ENCODE data around the gene MPZL1. TPM values are rescaled to one million over a fixed set of nuclear protein-coding genes. Genes with fewer than 3 reads are reported as not detected.

MPZL1 gene
- total RNA-seq, 1 donor from 2014 or later, result 36.7 TPM

DNA sequence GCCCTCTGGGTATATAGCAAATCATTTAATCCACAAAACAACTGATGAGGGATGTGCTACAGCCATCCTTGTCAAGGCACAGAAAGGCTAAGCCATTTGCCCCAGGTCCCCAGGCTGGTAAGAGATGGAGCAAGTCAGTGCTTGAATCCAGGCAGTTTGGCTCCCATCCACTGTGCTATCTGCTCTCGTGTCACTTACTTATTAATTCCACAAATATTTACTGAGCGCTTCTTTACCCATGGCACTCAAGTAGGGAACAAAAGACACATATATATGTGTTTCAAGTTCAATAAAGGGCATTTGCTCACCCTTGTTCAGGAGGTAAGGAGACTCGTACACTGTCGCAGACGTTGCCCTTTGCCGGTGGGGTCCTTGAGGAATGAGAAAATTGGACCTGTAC lies 38.6 kb upstream of the MPZL1 start:
- H3K36me3 Mint-ChIP-seq (ENCODE audit: low read depth), result peaks cover 52% of the 10 kb centered on the region
- H3K4me3 Mint-ChIP-seq (ENCODE audit: low read depth), result no peak overlapping the region
- peaks cover 8% of the 10 kb centered on the region for H3K4me1 Mint-ChIP-seq (ENCODE audit: low read depth)
- H3K9me3 Mint-ChIP-seq, result no peaks in the 10 kb centered on the region
- H3K27ac Mint-ChIP-seq, result peak overlapping the region; percentile 33
- intact Hi-C loops (cut with micrococcal nuclease), result no loop called here
- no peaks in the 10 kb centered on the region for H3K27me3 Mint-ChIP-seq (ENCODE audit: low read depth)
- no peak for DNase-seq (ENCODE audit: low spot score)

DNA sequence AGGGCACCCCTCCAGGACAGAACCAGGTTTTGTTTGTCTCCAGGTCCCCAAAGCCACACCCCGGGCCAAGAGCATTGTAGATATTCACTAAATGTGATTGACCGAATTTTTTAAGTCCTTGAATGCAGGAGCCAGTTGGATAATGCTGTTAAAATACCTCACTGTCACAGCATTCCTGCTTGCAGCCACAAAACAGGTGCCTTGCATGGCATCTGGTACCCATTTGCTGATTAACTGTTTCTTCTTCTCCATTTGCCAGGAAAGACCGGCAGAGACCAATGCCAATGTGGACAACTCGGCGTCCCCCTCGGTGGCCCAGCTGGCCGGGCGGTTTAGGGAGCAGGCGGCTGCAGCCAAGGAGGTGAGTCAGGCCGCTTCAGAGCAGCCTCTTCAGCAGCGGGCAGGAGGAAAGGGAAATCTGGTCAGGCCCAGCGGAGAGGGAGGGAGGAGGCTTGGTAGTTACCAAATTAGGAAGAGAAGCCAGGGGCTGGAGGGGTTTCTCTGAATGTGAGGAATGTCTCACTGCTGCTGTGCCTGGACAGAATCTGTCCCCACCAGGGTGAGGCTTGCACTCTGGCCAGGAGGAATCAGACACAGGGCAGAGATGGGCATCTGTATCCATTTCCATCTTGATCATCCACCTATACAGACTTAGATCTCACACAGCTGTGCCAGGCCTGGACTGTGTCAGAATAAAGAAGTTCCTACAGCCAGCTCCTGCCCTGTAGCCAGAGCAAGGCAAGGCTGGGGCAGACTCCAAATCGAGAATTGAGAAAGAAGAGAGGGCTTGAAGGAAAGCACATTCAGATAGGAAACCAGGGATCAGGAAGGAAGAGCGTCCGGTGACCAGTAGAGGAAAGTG lies 37.9 kb upstream of the MPZL1 start:
- Mint-ChIP-seq H3K36me3 (ENCODE audit: low read depth) (peaks cover 58% of the 10 kb centered on the region), H3K4me3 (ENCODE audit: low read depth) (no peak overlapping the region), H3K4me1 (ENCODE audit: low read depth) (peaks cover 15% of the 10 kb centered on the region), H3K9me3 (no peaks in the 10 kb centered on the region), H3K27ac (peak overlapping the region; percentile 63), H3K27me3 (ENCODE audit: low read depth) (no peaks in the 10 kb centered on the region)
- no peak for DNase-seq (ENCODE audit: low spot score)
- intact Hi-C loops (cut with micrococcal nuclease), result no loop called here

- no peak for DNase-seq (ENCODE audit: low spot score)
- peak overlapping the region; percentile 58 for H3K27ac Mint-ChIP-seq
- no peaks in the 10 kb centered on the region for H3K9me3 Mint-ChIP-seq
- intact Hi-C loops (cut with micrococcal nuclease), result loop anchor here (5.0 kb wide), 1 partner anchor 194 kb away; no protein-coding TSS in a partner anchor
- no peaks in the 10 kb centered on the region for H3K27me3 Mint-ChIP-seq (ENCODE audit: low read depth)
- H3K4me3 Mint-ChIP-seq (ENCODE audit: low read depth), result no peak overlapping the region
- peaks cover 73% of the 10 kb centered on the region for H3K36me3 Mint-ChIP-seq (ENCODE audit: low read depth)
- peaks cover 31% of the 10 kb centered on the region for H3K4me1 Mint-ChIP-seq (ENCODE audit: low read depth)
Measured at GRCh38 chr1:167685844-167686243, 35.9 kb upstream of the MPZL1 start.

- H3K27me3 Mint-ChIP-seq (ENCODE audit: low read depth), result no peaks in the 10 kb centered on the region
- no peaks in the 10 kb centered on the region for H3K9me3 Mint-ChIP-seq
- H3K4me3 Mint-ChIP-seq (ENCODE audit: low read depth), result no peak overlapping the region
- peak; percentile 59 for DNase-seq (ENCODE audit: low spot score)
- H3K36me3 Mint-ChIP-seq (ENCODE audit: low read depth), result peaks cover 82% of the 10 kb centered on the region
- H3K27ac Mint-ChIP-seq, result peak overlapping the region; percentile 85
- intact Hi-C loops (cut with micrococcal nuclease), result loop anchor here (1.0 to 5.0 kb wide), 5 partner anchors 51 to 196 kb away; no protein-coding TSS in a partner anchor
- peaks cover 31% of the 10 kb centered on the region for H3K4me1 Mint-ChIP-seq (ENCODE audit: low read depth)
Measured at GRCh38 chr1:167687919-167688519, 33.8 kb upstream of the MPZL1 start.

GRCh38 chr1:167689567-167689920 lies 32.2 kb upstream of the MPZL1 start:
- Mint-ChIP-seq H3K27ac (peak overlapping the region; percentile 85), H3K4me1 (ENCODE audit: low read depth) (peaks cover 31% of the 10 kb centered on the region), H3K36me3 (ENCODE audit: low read depth) (peaks cover 84% of the 10 kb centered on the region), H3K27me3 (ENCODE audit: low read depth) (no peaks in the 10 kb centered on the region), H3K9me3 (no peaks in the 10 kb centered on the region), H3K4me3 (ENCODE audit: low read depth) (no peak overlapping the region)
- intact Hi-C loops (cut with micrococcal nuclease), result loop anchor here (2.0 to 5.0 kb wide), 3 partner anchors 53 to 197 kb away; no protein-coding TSS in a partner anchor
- DNase-seq (ENCODE audit: low spot score), result no peak

- H3K9me3 Mint-ChIP-seq, result no peaks in the 10 kb centered on the region
- no peak for DNase-seq (ENCODE audit: low spot score)
- intact Hi-C loops (cut with micrococcal nuclease), result no loop called here
- peak overlapping the region; percentile 85 for H3K27ac Mint-ChIP-seq
- H3K36me3 Mint-ChIP-seq (ENCODE audit: low read depth), result peaks cover 84% of the 10 kb centered on the region
- H3K4me1 Mint-ChIP-seq (ENCODE audit: low read depth), result peaks cover 31% of the 10 kb centered on the region
- H3K4me3 Mint-ChIP-seq (ENCODE audit: low read depth), result no peak overlapping the region
- no peaks in the 10 kb centered on the region for H3K27me3 Mint-ChIP-seq (ENCODE audit: low read depth)
Measured at GRCh38 chr1:167690053-167690452, 31.7 kb upstream of the MPZL1 start.

- H3K4me3 Mint-ChIP-seq (ENCODE audit: low read depth), result no peak overlapping the region
- no peaks in the 10 kb centered on the region for H3K9me3 Mint-ChIP-seq
- intact Hi-C loops (cut with micrococcal nuclease), result no loop called here
- no peaks in the 10 kb centered on the region for H3K27me3 Mint-ChIP-seq (ENCODE audit: low read depth)
- peaks cover 88% of the 10 kb centered on the region for H3K36me3 Mint-ChIP-seq (ENCODE audit: low read depth)
- no peak for DNase-seq (ENCODE audit: low spot score)
- H3K27ac Mint-ChIP-seq, result peak overlapping the region; percentile 38
- peaks cover 19% of the 10 kb centered on the region for H3K4me1 Mint-ChIP-seq (ENCODE audit: low read depth)
Measured at GRCh38 chr1:167693425-167694045, 28.2 kb upstream of the MPZL1 start.

- H3K4me3 Mint-ChIP-seq (ENCODE audit: low read depth), result no peak overlapping the region
- DNase-seq (ENCODE audit: low spot score), result no peak
- peaks cover 12% of the 10 kb centered on the region for H3K4me1 Mint-ChIP-seq (ENCODE audit: low read depth)
- H3K36me3 Mint-ChIP-seq (ENCODE audit: low read depth), result peaks cover 88% of the 10 kb centered on the region
- intact Hi-C loops (cut with micrococcal nuclease), result no loop called here
- H3K9me3 Mint-ChIP-seq, result no peaks in the 10 kb centered on the region
- no peaks in the 10 kb centered on the region for H3K27me3 Mint-ChIP-seq (ENCODE audit: low read depth)
- peak overlapping the region; percentile 26 for H3K27ac Mint-ChIP-seq
Measured at GRCh38 chr1:167694691-167695090, 27.1 kb upstream of the MPZL1 start.

DNA sequence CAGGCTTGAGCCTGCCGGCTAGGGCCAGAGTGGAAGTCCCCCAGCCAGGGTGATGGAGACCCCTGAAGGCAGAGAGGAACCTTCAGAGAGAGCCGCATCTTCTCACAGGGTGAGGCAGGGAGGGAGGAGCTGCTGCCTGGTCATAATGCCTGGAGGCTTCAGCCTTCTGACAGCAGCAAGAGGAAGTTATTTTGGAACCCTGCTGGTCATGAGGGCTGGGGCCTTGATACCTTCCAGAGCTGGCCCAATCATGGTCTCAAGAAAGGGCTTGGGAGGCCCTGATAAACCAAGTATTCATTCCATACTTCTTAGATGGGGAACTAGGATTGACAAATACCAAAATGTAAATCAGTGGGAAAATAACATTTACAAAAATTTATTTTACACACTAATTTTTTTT lies 26.6 kb upstream of the MPZL1 start:
- no peaks in the 10 kb centered on the region for H3K9me3 Mint-ChIP-seq
- peaks cover 10% of the 10 kb centered on the region for H3K4me1 Mint-ChIP-seq (ENCODE audit: low read depth)
- H3K27ac Mint-ChIP-seq, result peak overlapping the region; percentile 26
- intact Hi-C loops (cut with micrococcal nuclease), result no loop called here
- H3K36me3 Mint-ChIP-seq (ENCODE audit: low read depth), result peaks cover 88% of the 10 kb centered on the region
- no peaks in the 10 kb centered on the region for H3K27me3 Mint-ChIP-seq (ENCODE audit: low read depth)
- no peak for DNase-seq (ENCODE audit: low spot score)
- no peak overlapping the region for H3K4me3 Mint-ChIP-seq (ENCODE audit: low read depth)

- DNase-seq (ENCODE audit: low spot score), result no peak
- no peaks in the 10 kb centered on the region for H3K27me3 Mint-ChIP-seq (ENCODE audit: low read depth)
- peaks cover 5% of the 10 kb centered on the region for H3K4me1 Mint-ChIP-seq (ENCODE audit: low read depth)
- intact Hi-C loops (cut with micrococcal nuclease), result no loop called here
- H3K36me3 Mint-ChIP-seq (ENCODE audit: low read depth), result peaks cover 81% of the 10 kb centered on the region
- no peak overlapping the region for H3K4me3 Mint-ChIP-seq (ENCODE audit: low read depth)
- H3K27ac Mint-ChIP-seq, result no peak overlapping the region
- no peaks in the 10 kb centered on the region for H3K9me3 Mint-ChIP-seq
Measured at GRCh38 chr1:167695756-167696561, 25.8 kb upstream of the MPZL1 start.

GRCh38 chr1:167697667-167698141 lies 24.1 kb upstream of the MPZL1 start:
- intact Hi-C loops (cut with micrococcal nuclease), result no loop called here
- Mint-ChIP-seq H3K36me3 (ENCODE audit: low read depth) (peaks cover 76% of the 10 kb centered on the region), H3K27me3 (ENCODE audit: low read depth) (no peaks in the 10 kb centered on the region), H3K4me3 (ENCODE audit: low read depth) (no peak overlapping the region), H3K9me3 (no peaks in the 10 kb centered on the region), H3K27ac (no peak overlapping the region), H3K4me1 (ENCODE audit: low read depth) (peaks cover 5% of the 10 kb centered on the region)
- DNase-seq (ENCODE audit: low spot score), result no peak

DNA sequence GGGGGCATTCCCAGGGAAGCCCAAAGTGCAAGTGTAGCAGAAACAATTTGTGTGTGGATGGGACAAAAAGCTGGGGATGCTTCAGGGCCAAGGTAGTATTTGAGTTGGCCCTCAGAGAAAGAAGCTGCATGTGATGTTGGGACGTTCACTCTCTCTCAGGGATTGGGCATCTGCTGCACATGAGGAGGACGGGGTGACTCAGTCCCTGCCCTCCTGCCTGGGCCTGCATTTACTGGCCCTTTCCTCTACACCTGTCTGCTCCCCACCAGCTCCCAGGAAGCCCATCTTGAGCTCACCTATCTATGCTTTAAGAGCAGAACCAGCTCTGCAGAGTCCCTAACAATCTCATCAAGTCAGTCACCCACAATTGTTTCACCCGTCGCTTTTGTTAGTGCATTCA lies 23.5 kb upstream of the MPZL1 start:
- H3K9me3 Mint-ChIP-seq, result no peaks in the 10 kb centered on the region
- no peak overlapping the region for H3K4me3 Mint-ChIP-seq (ENCODE audit: low read depth)
- DNase-seq (ENCODE audit: low spot score), result no peak
- peaks cover 5% of the 10 kb centered on the region for H3K4me1 Mint-ChIP-seq (ENCODE audit: low read depth)
- peaks cover 76% of the 10 kb centered on the region for H3K36me3 Mint-ChIP-seq (ENCODE audit: low read depth)
- H3K27ac Mint-ChIP-seq, result no peak overlapping the region
- no peaks in the 10 kb centered on the region for H3K27me3 Mint-ChIP-seq (ENCODE audit: low read depth)
- intact Hi-C loops (cut with micrococcal nuclease), result no loop called here

All from activated T-helper 2 cell treated with anti-CD3 and anti-CD28 coated beads, Interferon-gamma antibody, Interleukin-2, Interleukin-4, amounts not matched to agents 10 μg/mL and 5 μg/mL and 100 μg/mL, durations not matched to agents 14 hours and 24 hours and 36 hours (primary cell).